Muscle layer of colon (tissue), 2 donors: ENCODE data around the gene LDLRAD3.

Experiments used
- H3K27ac ChIP-seq: one replicate; pipeline ENCODE4 v1.7.0; 2013; ENCODE audit warnings: low read depth, mild to moderate bottlenecking, low read length, moderate library complexity
- H3K27me3 ChIP-seq, 2 donors: one replicate each; pipeline ENCODE4 v1.7.0; 2013; ENCODE audit warnings: low read length in 2 of 2, mild to moderate bottlenecking in 2 of 2; ENCODE audit not compliant: insufficient read depth in 2 of 2, control insufficient read depth in 1 of 2
- H3K36me3 ChIP-seq: one replicate; pipeline ENCODE4 v1.7.0; 2013; ENCODE audit warnings: mild to moderate bottlenecking, low read length; ENCODE audit not compliant: insufficient read depth
- H3K4me1 ChIP-seq: one replicate; pipeline ENCODE4 v1.7.0; 2013; ENCODE audit warnings: mild to moderate bottlenecking, low read length; ENCODE audit not compliant: insufficient read depth
- H3K4me3 ChIP-seq, 2 donors: one replicate each; pipeline ENCODE4 v1.7.0; 2013; ENCODE audit warnings: low read length in 2 of 2, low read depth in 1 of 2, mild to moderate bottlenecking in 1 of 2, moderate library complexity in 1 of 2
- H3K9ac ChIP-seq: one replicate; pipeline ENCODE4 v1.7.0; 2013; ENCODE audit warnings: low read length
- H3K9me3 ChIP-seq: one replicate; pipeline ENCODE4 v1.7.0; 2013; ENCODE audit warnings: mild to moderate bottlenecking, low read length
- donor health status: abdominal sarcoma.
- donor health status: Adenocarcinoma of cecum.

Gene LDLRAD3

GRCh38 chr11:36023922-36024321, 80.1 kb downstream of the LDLRAD3 start:
- Histone ChIP-seq H3K9me3 (no peaks in the 10 kb centered on the region), H3K27ac (no peak overlapping the region), H3K9ac (no peak overlapping the region), H3K4me1 (peaks cover 5% of the 10 kb centered on the region), H3K27me3 (no peaks in the 10 kb centered on the region), H3K36me3 (no peaks in the 10 kb centered on the region), H3K4me3 (no peak overlapping the region)

- H3K27ac ChIP-seq = no peak overlapping the region
- no peak overlapping the region for H3K9ac ChIP-seq
- H3K4me3 ChIP-seq = no peak overlapping the region
These were observed 80.9 kb downstream of the LDLRAD3 start for GRCh38 chr11:36024716-36025115.

GRCh38 chr11:36026315-36026968, 82.6 kb downstream of the LDLRAD3 start:
- H3K36me3 ChIP-seq = no peaks in the 10 kb centered on the region

More at GRCh38 chr11:36024716-36025115, 80.9 kb downstream of the LDLRAD3 start:
- no peaks in the 10 kb centered on the region for H3K27me3 ChIP-seq
- peaks cover 5% of the 10 kb centered on the region for H3K4me1 ChIP-seq
- H3K9me3 ChIP-seq = no peaks in the 10 kb centered on the region
- H3K36me3 ChIP-seq = no peaks in the 10 kb centered on the region

GRCh38 chr11:36027731-36028130, 83.9 kb downstream of the LDLRAD3 start:
- H3K4me1 ChIP-seq = peaks cover 14% of the 10 kb centered on the region
- no peak overlapping the region for H3K27ac ChIP-seq
- no peak overlapping the region for H3K9ac ChIP-seq
- no peaks in the 10 kb centered on the region for H3K9me3 ChIP-seq
- H3K27me3 ChIP-seq = no peaks in the 10 kb centered on the region
- H3K4me3 ChIP-seq = no peak overlapping the region
- H3K36me3 ChIP-seq = no peaks in the 10 kb centered on the region

More at GRCh38 chr11:36026315-36026968, 82.6 kb downstream of the LDLRAD3 start:
- Histone ChIP-seq H3K9ac (no peak overlapping the region), H3K27me3 (no peaks in the 10 kb centered on the region), H3K4me1 (peaks cover 11% of the 10 kb centered on the region), H3K27ac (no peak overlapping the region), H3K4me3 (no peak overlapping the region), H3K9me3 (no peaks in the 10 kb centered on the region)

GRCh38 chr11:36029616-36030015, 85.8 kb downstream of the LDLRAD3 start:
- Histone ChIP-seq H3K9me3 (no peaks in the 10 kb centered on the region), H3K27ac (no peak overlapping the region), H3K4me3 (no peak overlapping the region), H3K4me1 (peaks cover 14% of the 10 kb centered on the region), H3K36me3 (no peaks in the 10 kb centered on the region), H3K27me3 (no peaks in the 10 kb centered on the region), H3K9ac (no peak overlapping the region)

GRCh38 chr11:36030731-36031281, 86.9 kb downstream of the LDLRAD3 start:
- Histone ChIP-seq H3K9ac (no peak overlapping the region), H3K4me1 (peaks cover 14% of the 10 kb centered on the region), H3K9me3 (no peaks in the 10 kb centered on the region), H3K27me3 (no peaks in the 10 kb centered on the region), H3K4me3 (no peak overlapping the region), H3K27ac (no peak overlapping the region), H3K36me3 (no peaks in the 10 kb centered on the region)

- no peaks in the 10 kb centered on the region for H3K27me3 ChIP-seq
- H3K9me3 ChIP-seq = no peaks in the 10 kb centered on the region
- H3K4me1 ChIP-seq = peaks cover 9% of the 10 kb centered on the region
- no peak overlapping the region for H3K27ac ChIP-seq
- H3K9ac ChIP-seq = no peak overlapping the region
- H3K36me3 ChIP-seq = no peaks in the 10 kb centered on the region
- no peak overlapping the region for H3K4me3 ChIP-seq
These were observed 89.4 kb downstream of the LDLRAD3 start for GRCh38 chr11:36033082-36033751.

GRCh38 chr11:36033936-36034335, 90.1 kb downstream of the LDLRAD3 start:
- Histone ChIP-seq H3K27me3 (no peaks in the 10 kb centered on the region), H3K4me1 (peaks cover 9% of the 10 kb centered on the region), H3K27ac (no peak overlapping the region), H3K9me3 (no peaks in the 10 kb centered on the region), H3K4me3 (no peak overlapping the region), H3K9ac (no peak overlapping the region), H3K36me3 (no peaks in the 10 kb centered on the region)

GRCh38 chr11:36034551-36035331, 90.9 kb downstream of the LDLRAD3 start:
- Histone ChIP-seq H3K4me3 (no peak overlapping the region), H3K9me3 (no peaks in the 10 kb centered on the region), H3K36me3 (no peaks in the 10 kb centered on the region), H3K9ac (no peak overlapping the region), H3K4me1 (peaks cover 9% of the 10 kb centered on the region), H3K27me3 (no peaks in the 10 kb centered on the region), H3K27ac (no peak overlapping the region)

GRCh38 chr11:36035454-36035853, 91.6 kb downstream of the LDLRAD3 start:
- no peaks in the 10 kb centered on the region for H3K9me3 ChIP-seq
- H3K4me1 ChIP-seq = peaks cover 9% of the 10 kb centered on the region
- H3K9ac ChIP-seq = no peak overlapping the region
- H3K27me3 ChIP-seq = no peaks in the 10 kb centered on the region
- H3K27ac ChIP-seq = no peak overlapping the region
- H3K4me3 ChIP-seq = no peak overlapping the region
- H3K36me3 ChIP-seq = no peaks in the 10 kb centered on the region

GRCh38 chr11:36035999-36036398, 92.1 kb downstream of the LDLRAD3 start:
- H3K4me1 ChIP-seq = peaks cover 8% of the 10 kb centered on the region
- H3K4me3 ChIP-seq = no peak overlapping the region
- no peak overlapping the region for H3K9ac ChIP-seq
- H3K27ac ChIP-seq = no peak overlapping the region
- no peaks in the 10 kb centered on the region for H3K9me3 ChIP-seq
- no peaks in the 10 kb centered on the region for H3K27me3 ChIP-seq
- H3K36me3 ChIP-seq = no peaks in the 10 kb centered on the region
